NCI-H82 treated with DMSO at 0.1 percent for 48 hours (cell line): ENCODE data around the gene OAS3.
"Not testable (repeated sequence)": the region's sequence is repeated elsewhere in the genome, so short reads cannot be mapped to it uniquely, and the experiment has no call there.

Experiments
- DNase-seq: peaks from one replicate; lab custom pipeline; 2025; ENCODE audit not compliant: unreplicated experiment; lab: John Stamatoyannopoulos, UW

OAS3 gene

DNA sequence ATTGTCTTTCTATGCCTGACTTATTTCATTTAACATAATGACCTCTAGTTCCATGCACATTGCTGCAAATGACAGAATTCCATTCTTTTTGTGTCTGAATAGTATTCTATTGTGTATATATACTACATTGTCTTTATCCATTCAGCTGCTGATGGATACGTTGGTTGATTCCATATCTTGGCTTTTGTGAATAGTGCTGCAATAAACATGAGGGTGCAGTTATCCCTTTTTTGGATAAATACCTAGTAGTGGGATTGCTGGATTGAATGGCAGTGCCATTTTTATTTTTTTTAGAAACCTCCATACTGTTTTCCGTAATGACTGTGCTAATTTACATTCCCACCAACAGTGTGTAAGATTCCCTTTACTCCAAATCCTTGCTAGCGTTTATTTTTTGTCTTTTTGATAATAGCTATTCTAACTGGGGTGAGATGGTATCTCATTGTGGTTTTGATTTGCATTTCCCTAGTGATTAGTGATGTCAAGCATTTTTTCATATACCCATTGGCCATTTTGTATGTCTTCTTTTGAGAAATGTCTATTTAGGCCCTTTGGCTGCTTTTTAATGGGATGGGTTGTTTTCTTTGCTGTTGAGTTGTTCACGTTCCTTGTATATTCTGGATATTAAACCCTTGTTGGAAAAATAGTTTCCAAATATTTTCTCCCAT lies 42.4 kb downstream of the OAS3 start:
- DNase-seq = no peak

DNA sequence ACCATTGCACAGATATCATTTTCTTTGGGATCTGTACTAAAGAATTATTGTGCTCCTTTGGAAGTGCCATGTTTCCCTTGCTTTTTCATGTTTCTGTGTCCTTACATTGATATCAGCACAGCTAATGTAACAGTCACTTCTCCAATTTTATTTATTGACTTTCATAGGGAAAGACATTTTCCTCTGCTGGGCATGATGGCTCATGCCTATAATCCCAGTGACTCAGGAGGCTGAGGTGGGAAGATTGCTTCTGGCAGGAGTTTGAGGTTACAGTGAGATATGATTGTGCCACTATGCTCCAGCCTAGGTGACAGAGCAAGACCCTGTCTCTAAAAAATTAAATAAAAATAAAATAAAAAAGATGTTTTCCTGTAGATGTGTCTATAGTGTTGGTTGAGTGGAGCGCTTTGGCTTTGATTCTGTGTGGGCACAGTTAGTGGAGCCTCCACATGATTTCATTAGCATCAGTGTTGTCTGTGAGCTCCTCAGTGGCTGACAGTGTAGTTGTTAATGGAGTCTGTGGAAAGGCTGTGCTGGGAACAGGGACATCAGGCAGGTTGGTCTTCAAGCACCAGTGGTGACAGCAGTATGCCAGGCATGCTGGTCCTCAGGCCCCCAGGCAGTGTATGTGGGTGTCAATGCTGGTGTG lies 47.5 kb downstream of the OAS3 start:
- DNase-seq = no peak

DNA sequence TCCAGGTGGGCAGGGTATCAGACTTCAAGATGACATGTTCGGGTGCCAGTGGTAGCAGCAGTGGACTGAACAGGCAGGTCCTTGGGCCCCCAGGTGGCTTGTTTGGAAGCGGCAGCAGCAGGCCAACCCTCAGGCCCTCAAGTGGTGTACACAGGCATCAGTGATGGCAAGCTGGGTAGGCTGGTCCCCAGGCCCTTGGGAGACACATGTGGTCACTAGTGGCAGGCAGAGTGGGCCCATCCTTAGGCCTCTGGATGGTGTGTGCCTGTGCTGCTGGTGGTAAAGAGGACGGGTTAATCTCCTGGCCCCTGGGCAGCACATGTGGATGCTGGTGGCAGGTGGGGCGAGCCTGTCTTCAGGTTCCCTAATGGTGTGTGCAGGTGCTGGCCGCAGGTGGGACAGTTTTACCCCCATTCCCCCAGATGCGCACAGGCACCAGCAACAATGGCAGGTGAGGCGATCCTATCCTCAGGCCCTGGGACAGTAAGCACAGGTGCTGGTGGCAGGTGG lies 48.1 kb downstream of the OAS3 start:
- no peak for DNase-seq

DNA sequence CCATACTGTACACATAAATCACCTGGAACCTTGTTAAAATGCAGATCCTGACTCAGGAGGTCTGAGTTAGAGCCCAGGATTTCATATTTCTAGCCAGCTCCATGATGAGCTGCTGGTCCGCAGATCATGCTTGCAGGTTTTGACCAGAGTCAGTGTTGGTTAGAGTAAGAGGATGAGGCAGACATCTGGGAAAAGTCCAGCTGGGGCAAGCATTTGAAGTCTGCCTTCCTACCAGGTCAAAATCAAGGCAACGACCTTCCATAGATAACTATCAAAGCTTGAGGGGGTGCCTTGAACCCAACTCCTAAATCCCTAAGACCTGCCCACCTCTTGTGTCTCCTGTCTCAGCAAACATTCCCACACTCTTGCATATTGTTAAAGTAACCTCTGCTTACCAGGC lies 49.3 kb downstream of the OAS3 start:
- DNase-seq = no peak

DNA sequence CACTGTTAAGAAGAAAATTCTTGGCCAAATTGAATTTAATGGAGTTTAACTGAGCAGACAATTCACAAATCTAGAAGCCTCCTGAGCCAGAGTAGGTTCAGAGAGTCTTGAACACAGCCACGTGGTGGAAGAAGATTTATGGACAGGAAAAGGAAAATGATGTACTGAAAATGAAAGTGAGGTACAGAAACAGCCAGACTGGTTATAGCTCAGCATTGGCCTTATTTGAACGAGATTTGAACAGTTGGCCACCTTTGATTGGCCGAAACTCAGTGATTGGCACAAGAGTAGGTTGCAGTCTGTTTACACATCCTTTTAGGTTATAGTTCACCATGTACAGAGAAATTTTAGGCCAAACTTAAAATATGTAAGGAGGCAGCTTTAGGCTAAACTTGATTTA lies 50.0 kb downstream of the OAS3 start:
- DNase-seq = no peak

DNA sequence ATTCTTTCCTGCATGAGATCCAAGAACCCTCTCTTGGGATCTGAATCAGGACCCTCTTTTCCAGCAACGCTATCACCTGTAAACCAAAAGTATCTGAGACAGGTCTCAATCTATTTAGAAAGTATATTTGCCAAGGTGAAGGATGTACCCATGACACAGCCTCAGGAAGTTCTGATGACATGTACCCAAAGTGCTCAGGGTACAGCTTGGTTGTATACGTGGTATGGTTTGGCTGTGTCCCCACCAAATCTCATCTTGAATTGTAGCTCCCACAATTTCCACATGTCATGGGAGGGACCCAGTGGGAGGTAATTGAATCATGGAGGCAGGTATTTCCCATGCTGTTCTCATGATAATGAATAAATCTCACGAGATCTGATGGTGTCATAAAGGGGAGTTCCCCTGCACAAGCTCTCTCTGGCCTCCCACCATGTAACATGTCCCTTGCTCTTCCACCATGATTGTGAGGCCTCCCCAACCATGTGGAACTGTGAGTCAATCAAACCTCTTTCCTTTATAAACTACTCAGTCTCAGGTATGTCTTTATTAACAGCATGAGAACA lies 50.6 kb downstream of the OAS3 start:
- DNase-seq = not testable (repeated sequence)

DNA sequence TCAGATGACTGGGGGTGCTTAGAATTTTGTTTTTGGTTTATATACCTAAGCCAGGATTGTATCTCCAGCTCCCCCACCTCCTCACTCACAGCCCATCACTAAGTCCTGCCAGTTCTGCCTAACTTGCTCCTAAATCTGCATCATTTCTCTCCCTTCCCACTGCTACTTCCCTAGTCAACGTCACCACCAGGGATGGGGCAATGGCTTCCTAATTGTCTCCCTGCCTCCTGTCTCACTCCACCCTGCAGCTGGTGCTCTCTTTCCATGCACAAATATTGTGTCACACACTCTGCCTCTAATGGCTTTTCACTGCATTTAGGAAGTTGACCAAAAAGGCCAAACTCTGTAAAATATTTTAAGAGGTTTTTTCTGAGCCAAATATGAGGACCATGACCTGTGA lies 51.5 kb downstream of the OAS3 start:
- no peak for DNase-seq

DNA sequence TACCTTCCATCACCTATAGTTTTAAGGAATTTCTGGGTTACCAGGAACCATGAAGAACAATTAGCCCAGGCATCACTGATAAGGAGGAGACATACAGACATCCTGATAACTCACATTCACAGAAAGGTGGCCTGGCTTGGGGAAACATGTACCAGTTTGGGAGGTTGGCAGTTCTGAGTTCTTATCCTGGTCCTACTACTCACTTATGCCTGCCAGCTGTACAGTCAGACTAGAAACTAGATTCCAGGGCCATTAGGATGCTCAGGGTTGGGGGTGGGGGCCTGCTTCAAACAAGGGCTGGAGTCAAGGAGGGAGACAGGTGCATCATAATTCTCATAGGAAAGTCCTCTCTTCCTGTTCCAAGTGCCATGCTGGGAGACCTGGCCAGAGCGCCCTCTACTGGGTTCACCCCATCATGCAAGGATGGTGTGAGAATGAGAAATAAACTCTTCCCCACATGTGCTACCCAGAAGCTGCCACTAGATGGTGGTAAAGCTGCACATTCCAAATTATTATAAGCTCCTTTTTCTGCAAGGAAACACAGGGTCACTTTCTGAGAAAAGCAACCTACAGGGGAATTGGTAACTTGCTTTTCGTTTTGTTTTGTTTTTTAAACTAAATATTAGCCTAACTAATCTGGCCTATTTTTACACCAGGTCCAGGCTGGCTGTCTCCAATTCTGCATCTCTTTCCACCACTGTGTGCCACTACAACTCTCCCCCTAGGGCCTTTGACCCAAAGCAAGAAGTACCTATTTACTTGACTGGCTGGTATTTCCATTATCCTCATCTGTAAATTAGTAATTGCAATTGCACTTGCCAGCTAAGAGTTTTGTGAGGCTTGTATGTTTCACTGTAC lies 54.5 kb downstream of the OAS3 start:
- peak; percentile 1 for DNase-seq

DNA sequence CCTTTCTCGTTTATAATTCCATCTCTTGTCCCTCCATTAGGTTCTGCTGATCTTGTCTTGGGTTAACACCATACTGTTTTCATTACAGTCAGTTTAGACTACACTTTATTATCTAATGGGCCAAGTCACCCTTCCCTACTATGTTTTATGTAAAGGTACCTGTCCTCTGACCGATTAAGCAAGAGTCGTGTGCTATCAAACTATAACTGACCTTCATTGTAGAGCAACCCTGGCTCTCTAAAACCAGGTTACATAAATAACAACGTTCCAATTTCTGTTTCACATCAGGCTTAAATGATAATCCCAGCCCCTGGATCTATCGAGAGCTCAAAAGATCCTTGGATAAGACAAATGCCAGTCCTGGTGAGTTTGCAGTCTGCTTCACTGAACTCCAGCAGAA lies 56.7 kb downstream of the OAS3 start:
- no peak for DNase-seq

DNA sequence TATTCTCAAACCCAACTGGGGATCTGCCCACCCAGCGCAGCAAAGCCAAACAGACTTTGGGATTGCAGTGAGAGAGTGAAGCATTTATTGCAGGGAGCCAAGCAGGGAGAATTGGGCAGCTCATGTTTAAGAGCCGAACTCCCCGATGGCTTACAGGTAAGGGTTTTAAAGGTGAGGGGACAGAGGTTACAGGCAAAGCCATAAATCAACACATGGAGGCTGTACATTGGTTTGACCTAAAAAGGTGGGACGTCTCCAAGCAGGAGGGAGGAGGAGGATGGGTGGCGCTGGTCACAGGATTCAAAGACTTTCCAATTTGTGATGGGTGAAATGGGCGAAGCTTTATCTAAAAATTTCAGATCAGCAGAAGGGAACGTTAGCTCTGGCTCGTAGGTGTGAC lies 58.2 kb downstream of the OAS3 start:
- DNase-seq = no peak

DNA sequence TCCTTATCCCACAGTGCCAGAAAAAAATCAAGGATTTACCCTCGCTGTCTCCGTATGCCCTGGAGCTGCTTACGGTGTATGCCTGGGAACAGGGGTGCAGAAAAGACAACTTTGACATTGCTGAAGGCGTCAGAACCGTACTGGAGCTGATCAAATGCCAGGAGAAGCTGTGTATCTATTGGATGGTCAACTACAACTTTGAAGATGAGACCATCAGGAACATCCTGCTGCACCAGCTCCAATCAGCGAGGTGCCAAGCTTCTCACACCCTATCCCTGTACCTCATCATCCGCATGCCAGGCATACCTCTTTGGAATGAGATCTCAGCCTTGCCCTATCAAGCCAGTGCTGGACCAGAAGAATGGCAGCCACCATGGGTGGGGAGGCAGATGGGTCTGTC lies 59.2 kb downstream of the OAS3 start:
- no peak for DNase-seq

DNA sequence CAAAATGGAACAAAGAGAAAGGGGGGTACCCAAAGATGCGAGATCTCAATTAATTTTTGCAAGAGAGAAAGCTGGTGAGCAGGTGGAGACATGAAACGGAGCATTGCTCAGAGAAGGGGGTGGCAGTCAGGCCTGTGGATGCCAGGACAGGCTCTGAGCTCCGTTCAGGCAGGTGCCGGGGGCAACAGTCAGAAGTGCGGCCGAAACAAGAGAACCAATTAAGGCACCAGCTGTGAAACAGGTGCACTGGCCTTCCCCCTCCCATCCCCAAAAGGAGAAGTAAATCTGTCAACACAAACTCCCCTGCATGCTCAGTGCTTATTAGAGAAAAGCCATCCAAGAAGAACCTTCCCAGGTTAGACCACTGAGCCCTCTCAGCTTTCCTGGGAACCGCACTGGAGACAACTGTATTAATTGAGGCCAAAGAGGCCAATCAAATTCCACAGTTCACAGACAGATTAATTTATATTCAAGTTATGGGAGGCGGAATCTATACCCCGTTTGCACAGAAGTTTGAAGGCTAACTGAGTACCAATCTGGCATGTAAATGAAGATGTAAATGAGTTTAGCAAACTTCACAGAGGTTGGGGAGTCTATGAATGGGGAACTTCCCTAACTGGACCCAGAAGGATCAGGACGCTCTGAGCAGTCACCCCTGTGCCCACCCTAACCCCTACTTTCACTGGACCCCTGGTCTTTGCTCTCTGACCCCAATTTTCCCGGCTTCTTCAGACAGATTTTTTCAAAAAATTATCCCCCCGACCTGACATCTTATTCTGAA lies 60.9 kb downstream of the OAS3 start:
- no peak for DNase-seq

DNA sequence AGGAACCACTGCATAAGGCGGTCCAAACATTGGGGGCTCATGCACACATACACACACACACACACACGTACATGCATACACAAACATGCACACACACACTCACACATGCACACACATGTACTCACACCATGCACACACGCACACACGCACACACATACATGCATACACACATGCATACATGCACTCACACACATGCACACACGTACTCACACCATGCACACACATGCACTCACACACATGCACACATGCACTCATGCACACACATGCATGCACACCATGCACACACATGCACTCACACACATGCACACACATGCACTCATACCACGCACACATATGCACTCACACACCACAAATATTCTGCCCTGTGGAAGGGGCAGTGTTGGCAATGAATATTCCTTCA lies 62.2 kb downstream of the OAS3 start:
- DNase-seq = no peak

DNA sequence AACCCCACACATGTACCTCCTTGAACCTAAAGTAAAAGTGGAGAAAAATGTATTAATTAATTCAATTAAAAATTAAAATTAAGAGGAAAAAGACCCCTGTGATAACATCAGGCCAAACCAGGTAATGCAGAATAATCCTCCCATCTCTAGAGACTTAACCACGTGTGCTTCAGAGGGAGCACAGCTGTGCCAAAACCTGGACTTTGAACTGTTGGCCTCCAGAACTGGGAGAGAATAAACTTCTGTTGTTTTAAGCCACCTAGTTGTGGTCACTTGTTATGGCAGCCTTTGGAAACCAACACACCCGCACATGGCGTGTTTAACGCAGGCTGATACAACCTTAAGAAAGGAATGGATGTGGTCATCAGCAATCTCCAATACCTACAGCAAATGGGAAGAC lies 63.9 kb downstream of the OAS3 start:
- no peak for DNase-seq

DNA sequence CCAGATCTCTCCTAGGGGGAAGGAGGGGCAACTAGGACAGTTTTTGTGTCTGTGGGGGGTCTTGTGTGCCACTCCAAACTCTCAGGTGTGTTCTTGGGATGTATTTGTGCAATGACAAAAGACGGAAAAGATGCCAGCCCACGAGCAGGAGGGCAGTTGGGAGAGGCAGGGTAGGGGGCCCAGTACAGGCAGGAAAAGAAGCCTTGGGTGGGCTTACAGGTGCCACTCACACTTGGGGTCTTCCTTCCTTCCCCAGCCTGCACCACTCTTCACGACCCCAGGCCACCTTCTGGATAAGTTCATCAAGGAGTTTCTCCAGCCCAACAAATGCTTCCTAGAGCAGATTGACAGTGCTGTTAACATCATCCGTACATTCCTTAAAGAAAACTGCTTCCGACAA lies 64.4 kb downstream of the OAS3 start:
- DNase-seq = no peak

DNA sequence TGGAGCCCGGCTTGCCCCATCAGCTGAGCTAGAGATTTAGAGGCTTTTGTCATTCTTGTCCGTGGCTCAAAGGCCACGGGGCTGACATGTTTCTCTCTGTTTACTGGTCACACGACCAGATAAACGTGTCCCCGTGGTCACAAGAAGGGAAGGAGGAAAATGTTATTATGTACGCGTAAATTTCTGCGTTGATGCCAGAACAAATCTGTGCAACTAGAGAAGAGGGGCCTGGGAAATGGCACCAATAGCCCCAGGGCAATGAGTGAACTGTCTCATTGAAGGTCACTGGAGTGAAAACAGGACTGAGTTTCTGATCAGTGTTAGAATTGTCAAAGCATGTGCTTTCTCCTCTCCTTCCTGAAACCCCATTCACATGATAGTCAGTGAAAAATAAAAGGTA lies 65.4 kb downstream of the OAS3 start:
- DNase-seq = no peak

DNA sequence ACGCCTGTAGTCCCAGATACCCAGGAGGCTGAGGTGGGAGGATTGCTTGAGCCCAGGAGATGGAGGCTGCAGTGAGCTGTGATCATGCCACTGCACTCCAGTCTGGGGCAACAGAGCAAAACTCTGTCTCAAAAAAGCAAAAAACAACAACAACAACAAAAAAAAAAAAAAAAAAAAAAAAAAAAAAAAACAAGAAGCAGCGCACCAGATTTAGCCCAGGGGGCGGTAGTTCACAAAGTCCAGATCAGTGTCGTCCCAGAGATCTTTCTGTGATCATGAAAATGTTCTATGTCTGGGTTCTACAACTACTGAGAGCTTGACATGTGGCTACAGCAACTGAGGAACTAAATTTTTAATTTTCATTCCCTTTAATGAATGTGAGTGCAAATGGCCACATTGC lies 67.5 kb downstream of the OAS3 start:
- DNase-seq = no peak

DNA sequence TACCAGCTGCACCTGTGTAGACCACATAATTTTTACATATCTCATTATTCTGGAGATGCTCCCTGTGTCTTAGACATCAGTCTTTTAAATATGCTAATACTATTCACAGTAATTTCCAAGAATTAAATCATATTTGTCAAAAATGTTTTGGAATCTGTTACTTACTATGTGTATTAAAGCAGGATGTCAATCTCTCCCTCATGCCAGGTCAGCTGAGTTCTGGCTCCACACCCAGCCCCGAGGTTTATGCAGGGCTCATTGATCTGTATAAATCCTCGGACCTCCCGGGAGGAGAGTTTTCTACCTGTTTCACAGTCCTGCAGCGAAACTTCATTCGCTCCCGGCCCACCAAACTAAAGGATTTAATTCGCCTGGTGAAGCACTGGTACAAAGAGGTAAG lies 67.9 kb downstream of the OAS3 start:
- no peak for DNase-seq

DNA sequence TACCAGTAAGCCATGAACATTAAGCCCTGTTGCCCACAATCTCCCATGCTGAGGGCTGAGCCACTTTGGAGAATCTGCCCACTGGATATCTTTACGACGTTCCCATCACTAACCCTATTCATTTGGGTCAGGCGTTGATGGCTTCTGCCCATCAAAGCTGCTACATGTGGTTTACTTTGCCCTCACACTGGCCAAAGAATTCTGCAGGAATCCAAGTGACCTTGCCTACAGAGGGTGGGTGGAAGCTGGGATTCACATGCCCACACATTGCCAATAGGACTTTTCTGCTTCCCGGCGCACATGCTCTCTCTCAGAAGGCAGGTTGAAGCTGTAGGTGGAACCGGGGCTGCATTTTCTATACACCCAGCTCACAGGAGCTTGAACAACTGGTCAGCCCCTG lies 68.4 kb downstream of the OAS3 start:
- DNase-seq = no peak

DNA sequence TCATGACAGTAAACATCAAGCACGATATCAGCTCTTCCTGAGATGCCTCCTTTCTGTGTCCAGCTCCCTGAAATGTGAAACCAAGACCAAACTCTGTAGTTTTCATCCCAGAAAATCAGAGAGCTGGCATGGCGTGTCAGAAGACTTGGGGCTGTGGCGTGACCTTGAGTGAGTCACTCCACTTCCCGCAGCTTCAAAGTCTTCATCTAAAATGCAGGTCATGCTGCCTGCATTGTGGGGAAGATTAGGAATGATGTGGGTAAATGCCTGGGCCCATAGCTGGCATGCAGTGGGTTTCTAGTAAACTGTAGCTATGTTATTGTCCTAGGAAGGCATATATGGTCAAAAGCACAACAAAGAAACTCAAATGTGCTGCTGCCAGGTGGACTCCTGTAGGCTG lies 68.9 kb downstream of the OAS3 start:
- DNase-seq = no peak

DNA sequence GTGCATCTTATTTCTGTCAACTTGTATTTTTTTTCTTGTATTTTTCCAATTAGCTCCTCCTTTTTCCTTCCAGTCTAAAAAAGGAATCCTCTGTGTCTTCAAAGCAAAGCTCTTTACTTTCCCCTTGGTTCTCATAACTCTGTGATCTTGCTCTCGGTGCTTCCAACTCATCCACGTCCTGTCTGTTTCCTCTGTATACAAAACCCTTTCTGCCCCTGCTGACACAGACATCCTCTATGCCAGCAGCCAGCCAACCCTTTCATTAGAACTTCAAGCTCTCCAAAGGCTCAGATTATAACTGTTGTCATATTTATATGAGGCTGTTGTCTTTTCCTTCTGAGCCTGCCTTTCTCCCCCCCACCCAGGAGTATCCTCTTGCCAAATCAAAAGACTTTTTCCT lies 72.4 kb downstream of the OAS3 start:
- no peak for DNase-seq
